GM12875 (cell line): ENCODE data around the gene GIPR.

Experiments
- H3K4me3 ChIP-seq: one replicate; pipeline ENCODE4 v1.5.1; 2011; ENCODE audit warnings: low read depth, low read length, control low read depth
- CTCF ChIP-seq: IDR thresholded peaks from 2 replicates; pipeline ENCODE4 v1.5.1; 2011; ENCODE audit warnings: low read depth, mild to moderate bottlenecking, control low read depth, inconsistent platforms, low read length, moderate library complexity, borderline replicate concordance; ENCODE audit not compliant: insufficient read depth

The GIPR gene

GRCh38 chr19:45641274-45642105, 26.5 kb upstream of the GIPR start:
- H3K4me3 ChIP-seq, result peak overlapping the region; percentile 68
- no peak for TF ChIP-seq CTCF

DNA sequence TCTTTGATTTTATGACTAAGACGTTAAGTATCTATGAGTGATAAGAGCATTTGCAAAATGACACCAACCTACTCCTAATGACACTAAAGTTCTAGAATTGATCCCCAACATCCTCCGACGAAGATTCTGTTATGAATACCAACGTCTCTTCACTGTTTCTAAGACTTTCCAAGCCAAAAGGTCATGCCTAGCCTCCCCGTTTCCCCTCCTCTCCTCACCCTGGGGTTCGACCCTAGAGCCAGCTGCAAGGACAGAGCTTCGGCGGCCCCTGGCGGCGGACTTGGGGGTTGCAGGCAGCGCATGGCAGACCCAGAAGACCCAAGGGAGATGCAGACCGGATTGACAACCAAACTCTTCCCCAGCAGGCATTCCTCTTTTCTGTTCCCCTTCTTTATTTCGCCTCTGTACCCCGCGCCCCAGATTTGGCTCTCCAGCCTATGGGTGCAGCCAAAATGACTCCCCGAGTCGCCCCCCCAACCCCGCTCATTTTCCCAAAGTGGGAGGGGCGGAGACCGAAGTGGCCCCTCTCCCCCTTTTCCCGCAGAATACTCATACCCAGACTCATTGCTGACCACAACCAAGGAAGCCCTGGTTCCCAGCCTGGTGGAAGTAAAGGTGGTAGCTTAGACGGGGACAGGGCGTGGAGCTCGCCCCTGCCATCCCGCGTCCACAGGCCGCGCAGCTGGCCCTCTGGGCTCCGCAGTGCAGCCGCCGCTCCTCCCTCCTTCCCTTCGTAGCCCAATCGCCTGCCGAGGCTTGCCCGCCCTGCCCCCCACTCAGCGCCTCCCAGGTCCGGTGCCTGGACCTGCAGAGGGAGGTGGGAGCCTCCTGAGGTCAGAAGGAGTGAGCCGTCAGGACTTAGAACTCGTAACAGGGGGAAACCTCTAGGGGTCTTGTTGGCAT, 24.7 kb upstream of the GIPR start:
- peak; percentile 99 for TF ChIP-seq CTCF
- H3K4me3 ChIP-seq, result peak overlapping the region; percentile 44

DNA sequence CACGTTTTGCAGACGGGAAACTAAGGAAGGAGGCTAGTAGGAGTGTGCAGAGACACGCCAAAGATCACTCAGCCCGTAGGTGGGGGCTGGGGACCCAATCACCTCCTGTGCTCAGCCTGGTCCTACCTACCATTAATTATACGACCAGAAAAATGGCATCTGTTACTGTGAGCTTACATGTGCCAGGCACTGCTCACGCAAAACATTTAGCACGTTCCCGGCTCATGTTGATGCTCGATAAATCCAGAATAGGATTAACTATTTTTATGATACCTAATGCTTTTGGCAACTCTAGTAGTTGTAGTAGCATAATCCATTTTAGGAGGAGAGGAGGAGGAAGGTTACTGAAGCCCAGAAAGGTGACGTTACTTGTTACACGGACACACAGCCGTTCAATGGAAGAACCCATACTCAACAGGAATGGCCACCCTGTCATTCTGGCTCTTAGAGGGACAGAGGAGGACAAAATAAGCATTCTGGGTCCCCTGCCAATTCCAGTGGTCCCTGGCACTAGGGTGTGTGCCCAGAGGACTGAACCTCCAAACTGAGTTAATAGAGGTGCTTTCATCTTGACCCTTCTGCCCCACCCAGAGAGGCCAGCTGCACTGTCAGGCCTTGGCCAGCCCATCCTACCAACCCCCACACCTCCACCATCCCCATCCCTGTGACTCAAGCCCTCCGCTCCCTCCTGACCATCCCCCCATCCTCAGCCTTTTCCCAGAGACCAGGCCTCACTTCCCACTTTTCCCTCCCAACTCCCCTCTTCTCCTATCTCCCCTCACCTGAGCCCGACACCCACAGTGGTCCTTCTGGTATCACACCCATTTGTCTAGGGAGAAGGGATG, 23.9 kb upstream of the GIPR start:
- no peak for TF ChIP-seq CTCF
- H3K4me3 ChIP-seq, result peak overlapping the region; percentile 44

DNA sequence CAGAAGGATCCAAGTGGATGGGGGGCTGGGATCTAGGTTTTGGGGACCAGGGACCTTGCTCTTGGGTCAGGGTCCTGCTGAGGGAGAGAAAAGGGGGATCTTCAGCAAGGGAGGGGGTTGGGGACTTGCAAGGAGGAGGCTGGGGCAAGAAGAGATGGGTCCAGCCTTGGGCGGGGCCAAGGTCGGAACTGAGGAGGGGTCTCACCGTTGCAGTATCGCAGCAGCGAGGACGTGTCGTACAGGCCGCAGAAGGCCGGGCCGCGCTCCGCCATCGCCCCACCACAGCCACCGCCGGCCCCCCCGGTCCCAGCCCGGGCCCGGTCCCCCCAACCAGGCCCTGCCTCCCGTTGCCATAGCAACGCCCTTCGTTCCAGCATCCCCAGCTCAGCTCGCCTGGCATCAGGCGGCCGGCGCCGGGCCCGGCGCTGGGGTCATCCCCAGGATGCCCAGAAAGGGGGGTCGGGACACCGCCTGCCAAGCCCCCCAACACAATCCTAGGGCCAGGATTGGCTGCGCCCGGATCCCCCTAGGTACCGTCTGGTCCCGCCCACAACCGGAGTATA, 22.9 kb upstream of the GIPR start:
- peak overlapping the region; percentile 54 for H3K4me3 ChIP-seq
- TF ChIP-seq CTCF, result no peak

GRCh38 chr19:45645631-45646344, 22.2 kb upstream of the GIPR start:
- H3K4me3 ChIP-seq, result peak overlapping the region; percentile 54
- no peak for TF ChIP-seq CTCF

GRCh38 chr19:45646345-45646698, 21.7 kb upstream of the GIPR start:
- no peak for TF ChIP-seq CTCF
- peak overlapping the region; percentile 3 for H3K4me3 ChIP-seq
